Erythroblast (primary cell): ENCODE results near the gene KRTAP10-7.

Experiments
- GATA1 ChIP-seq: IDR thresholded peaks from 2 replicates; pipeline ENCODE4 v1.6.1; 2011; ENCODE audit warnings: low read depth, mild to moderate bottlenecking, control low read depth, low read length, moderate library complexity
- POLR2A ChIP-seq: IDR thresholded peaks from 2 replicates; pipeline ENCODE4 v1.6.1; 2011; ENCODE audit warnings: mild to moderate bottlenecking, low read length

DNA sequence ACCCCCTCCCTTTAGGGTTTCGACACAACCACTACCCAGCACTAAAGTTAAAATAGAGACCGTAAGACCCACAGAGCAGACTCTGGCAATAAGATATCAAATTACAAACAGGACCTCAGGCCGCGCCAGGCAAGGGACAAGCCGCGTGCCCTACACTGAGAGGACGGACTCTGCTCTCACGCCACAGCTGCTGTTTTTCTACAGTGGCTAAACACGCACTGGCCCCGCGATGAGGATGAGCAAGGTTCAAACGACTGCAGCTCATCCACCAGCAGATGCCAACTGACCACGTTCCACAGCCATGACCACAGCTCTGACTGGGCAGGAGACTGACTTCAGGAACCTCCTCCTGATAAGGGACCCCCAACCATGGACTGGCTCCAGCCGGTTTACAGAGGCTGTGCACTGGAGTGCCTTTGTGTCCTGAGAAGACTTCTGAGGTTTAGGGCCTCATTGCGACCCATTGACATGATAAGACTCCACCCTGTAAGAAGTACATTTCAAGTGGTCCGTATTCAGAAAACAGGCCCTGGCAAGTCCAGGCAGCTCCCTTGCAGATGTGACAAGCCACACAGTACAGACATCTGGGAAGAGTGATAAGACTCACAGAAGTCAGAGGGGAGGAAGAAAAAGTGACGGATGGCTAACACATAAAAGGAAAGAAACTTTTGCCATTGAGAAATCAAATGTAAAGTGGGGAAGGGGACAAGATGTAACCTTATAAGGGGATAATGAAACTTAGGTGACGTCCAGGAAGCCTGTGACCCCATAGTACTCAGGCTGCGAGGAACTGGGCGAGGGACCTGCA, 6.6 kb upstream of the KRTAP10-7 start:
- peak; percentile 35 for TF ChIP-seq POLR2A
- no peak for TF ChIP-seq GATA1
